Putamen (tissue), 1 donor: ENCODE measurements around the gene SIK2.
A peak's percentile ranks its signal among the peaks of the same experiment; 100 is the strongest.

ENCODE experiments used
- DNase-seq: peaks from one replicate; pipeline ENCODE4 v3.0.0-alpha.2; 2016; ENCODE audit warnings: low spot score

SIK2 gene

GRCh38 chr11:111730871-111731591 lies 128.8 kb downstream of the SIK2 start:
- DNase-seq, result no peak

- DNase-seq, result no peak
These were observed 129.6 kb downstream of the SIK2 start for GRCh38 chr11:111731821-111732220.

- DNase-seq, result no peak
These were observed 130.8 kb downstream of the SIK2 start for GRCh38 chr11:111733016-111733415.

GRCh38 chr11:111733611-111734088 lies 131.4 kb downstream of the SIK2 start:
- DNase-seq, result no peak

GRCh38 chr11:111734101-111734953 lies 132.1 kb downstream of the SIK2 start:
- DNase-seq, result no peak

GRCh38 chr11:111734954-111735261 lies 132.7 kb downstream of the SIK2 start:
- no peak for DNase-seq

- DNase-seq, result peak; percentile 96
These were observed 133.2 kb downstream of the SIK2 start for GRCh38 chr11:111735262-111736116.

GRCh38 chr11:111736181-111736590 lies 133.9 kb downstream of the SIK2 start:
- DNase-seq, result no peak

GRCh38 chr11:111736621-111737443 lies 134.6 kb downstream of the SIK2 start:
- DNase-seq, result no peak

GRCh38 chr11:111737444-111738210 lies 135.4 kb downstream of the SIK2 start:
- DNase-seq, result no peak

- no peak for DNase-seq
These were observed 137.1 kb downstream of the SIK2 start for GRCh38 chr11:111739299-111739698.

- no peak for DNase-seq
These were observed 139.5 kb downstream of the SIK2 start for GRCh38 chr11:111741751-111742150.

- DNase-seq, result no peak
These were observed 141.5 kb downstream of the SIK2 start for GRCh38 chr11:111743700-111744099.

- no peak for DNase-seq
These were observed 143.7 kb downstream of the SIK2 start for GRCh38 chr11:111745719-111746504.

- no peak for DNase-seq
These were observed 146.0 kb downstream of the SIK2 start for GRCh38 chr11:111748035-111748804.

GRCh38 chr11:111749646-111750045 lies 147.4 kb downstream of the SIK2 start:
- DNase-seq, result no peak

- no peak for DNase-seq
These were observed 153.8 kb downstream of the SIK2 start for GRCh38 chr11:111756097-111756496.

GRCh38 chr11:111759376-111759775 lies 157.1 kb downstream of the SIK2 start:
- no peak for DNase-seq

- no peak for DNase-seq
These were observed 157.6 kb downstream of the SIK2 start for GRCh38 chr11:111759778-111760407.
